DMS 273 (cell line): Measurements from ENCODE around the gene DPPA5.
"Not testable (repeated sequence)": the region's sequence is repeated elsewhere in the genome, so short reads cannot be mapped to it uniquely, and the experiment has no call there.

Experiments used
- DNase-seq: peaks from one replicate; lab custom pipeline; 2025; ENCODE audit not compliant: unreplicated experiment; lab: John Stamatoyannopoulos, UW

Gene DPPA5

GRCh38 chr6:73303773-73304172, 50.3 kb downstream of the DPPA5 start:
- not testable (repeated sequence) for DNase-seq
